ENCODE data around the gene TLK1. TPM values are rescaled to one million over a fixed set of nuclear protein-coding genes. Genes with fewer than 3 reads are reported as not detected.
A peak's percentile ranks its signal among the peaks of the same experiment; 100 is the strongest.
"Not testable (repeated sequence)": the region's sequence is repeated elsewhere in the genome, so short reads cannot be mapped to it uniquely, and the experiment has no call there.

TLK1 gene
- total and polyA plus RNA-seq, 10 of the 15 experiments (the other 5 are each of a cell fraction or from before 2014, with no cell fraction given): 25.1 to 126 (median 57.3) TPM

DNA sequence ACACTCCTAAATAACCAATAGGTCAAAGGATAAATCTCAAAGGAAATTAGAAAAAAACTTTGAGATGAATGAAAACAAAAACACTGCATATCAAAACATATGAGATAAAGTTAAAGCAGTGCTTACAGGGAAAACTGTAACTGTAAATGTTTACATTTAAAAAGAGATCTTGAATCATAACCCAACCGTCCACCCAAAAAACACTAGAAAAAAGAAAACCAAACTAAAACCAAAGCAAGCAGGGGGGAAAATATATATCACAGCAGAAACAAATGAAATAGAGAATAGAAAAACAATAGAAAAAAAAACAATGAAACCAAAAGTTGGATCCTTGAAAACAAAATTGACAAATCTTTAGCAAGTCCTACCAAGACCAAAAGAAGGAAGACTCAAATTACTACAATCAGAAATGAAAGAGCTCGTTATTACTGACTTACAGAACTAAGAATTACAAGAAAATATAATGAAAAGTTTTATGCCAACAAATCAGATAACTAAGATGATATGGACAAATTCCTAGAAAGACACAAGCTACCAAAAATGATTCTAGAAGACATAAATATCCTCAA lies 65.6 kb downstream of the TLK1 start:
- FAIRE-seq: no peak
- no peaks in the 10 kb centered on the region for H3K27me3 ChIP-seq (replicated peaks in 1 of 2; ENCODE audit: control insufficient read depth in 2 of 2, insufficient read depth in 2 of 2, low read length in 1 of 2)
- no peak overlapping the region for H2AFZ ChIP-seq (ENCODE audit: control insufficient read depth, low read depth, low read length)
- no peaks in the 10 kb centered on the region; the same call in 1 of the 2 replicates for H3K4me1 ChIP-seq (ENCODE audit: control insufficient read depth, insufficient read depth, low read length)
- no peak for TF ChIP-seq MYB (IDR thresholded peaks at IDR 0.05; ENCODE audit: borderline replicate concordance, low read depth, low read length)
- TF ChIP-seq MEF2A (IDR thresholded peaks at IDR 0.05; ENCODE audit: insufficient read depth, low read depth, low read length): no peak
- TF ChIP-seq NFYB (IDR thresholded peaks at IDR 0.05; ENCODE audit: insufficient read depth, low read depth, low read length): no peak
- TF ChIP-seq CREB1 (IDR thresholded peaks at IDR 0.05; ENCODE audit: low read depth): no peak
- TF ChIP-seq, protein P1, sequence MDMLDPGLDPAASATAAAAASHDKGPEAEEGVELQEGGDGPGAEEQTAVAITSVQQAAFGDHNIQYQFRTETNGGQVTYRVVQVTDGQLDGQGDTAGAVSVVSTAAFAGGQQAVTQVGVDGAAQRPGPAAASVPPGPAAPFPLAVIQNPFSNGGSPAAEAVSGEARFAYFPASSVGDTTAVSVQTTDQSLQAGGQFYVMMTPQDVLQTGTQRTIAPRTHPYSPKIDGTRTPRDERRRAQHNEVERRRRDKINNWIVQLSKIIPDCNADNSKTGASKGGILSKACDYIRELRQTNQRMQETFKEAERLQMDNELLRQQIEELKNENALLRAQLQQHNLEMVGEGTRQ (IDR thresholded peaks at IDR 0.05; ENCODE audit: borderline replicate concordance, low read depth, low read length): no peak
- no peak for TF ChIP-seq TCF3 (IDR thresholded peaks at IDR 0.05; ENCODE audit: borderline replicate concordance, insufficient read depth, low read depth, low read length)
- no peak for TF ChIP-seq EED (IDR thresholded peaks at IDR 0.05; ENCODE audit: low read depth)
- TF ChIP-seq TARDBP (IDR thresholded peaks at IDR 0.05; ENCODE audit: borderline replicate concordance): no peak
- TF ChIP-seq CBFB (IDR thresholded peaks at IDR 0.05; ENCODE audit: low read depth): no peak
- TF ChIP-seq SMAD5 (IDR thresholded peaks at IDR 0.05; ENCODE audit: low read depth): no peak
- WGBS (ENCODE audit: insufficient coverage, insufficient replicate concordance, low lambda C conversion rate, missing lambda C conversion rate): 2% methylated on average over 2 of the region's 2 CpGs
- intact Hi-C loops (cut with micrococcal nuclease; ENCODE audit: unreplicated experiment): no loop called here
- DNase-seq (ENCODE audit: low read depth, low spot score): peak; percentile 7
- H3K79me2 ChIP-seq (ENCODE audit: control insufficient read depth, insufficient read depth, low read length): peaks cover 95% of the 10 kb centered on the region
- H3K36me3 ChIP-seq (ENCODE audit: control insufficient read depth in 2 of 2, insufficient read depth in 2 of 2, low read length in 1 of 2): peaks cover 1 to 19% of the 10 kb centered on the region in 2 experiments
- SMC1A ChIA-PET (ENCODE audit: uncharacterized antibody, unreplicated experiment): interaction anchor here (0.8 to 1.1 kb wide), 6 partner anchors 9 to 59 kb away, joined by 3 to 11 read pairs (median 4); no protein-coding TSS in a partner anchor
- in situ Hi-C loops (cut with MboI): no loop called here
- 0 out of 2 replicates have a peak overlapping the region, but pooled peaks have one; percentile 4 for H3K27ac ChIP-seq (ENCODE audit: control insufficient read depth, insufficient read depth)
- ATAC-seq: peak; percentile 55
- H3K4me3 ChIP-seq: 0 out of 2 replicates have a peak overlapping the region, but pooled peaks have one; percentile 11
- peaks cover 15% of the 10 kb centered on the region for H3K9me3 ChIP-seq (replicated peaks; ENCODE audit: control insufficient read depth, insufficient read depth, low read length)
- RAD21 ChIA-PET (ENCODE audit: unreplicated experiment): interaction anchor here (1.1 to 1.6 kb wide), 3 partner anchors 16 to 321 kb away, joined by 3 to 4 read pairs (median 3); no protein-coding TSS in a partner anchor
- CTCF ChIA-PET: interaction anchor here (0.9 to 5.3 kb wide), 5 partner anchors 8 to 63 kb away, joined by 3 to 46 read pairs (median 3); no protein-coding TSS in a partner anchor
- POLR2A ChIA-PET: no interaction called here
- H3K9ac ChIP-seq (ENCODE audit: control insufficient read depth, insufficient read depth, low read length): no peak overlapping the region
- BruUV-seq (replicated peaks): no TSS peak
- no peak overlapping the region for H3K4me2 ChIP-seq (ENCODE audit: control insufficient read depth, insufficient read depth)
- H4K20me1 ChIP-seq (ENCODE audit: control insufficient read depth, insufficient read depth): peaks cover 3% of the 10 kb centered on the region

GRCh38 chr2:171091517-171091916 lies 69.2 kb downstream of the TLK1 start:
- FAIRE-seq: not testable (repeated sequence)

More at GRCh38 chr2:171091517-171091916, 69.2 kb downstream of the TLK1 start:
- intact Hi-C loops (cut with micrococcal nuclease; ENCODE audit: unreplicated experiment); H2AFZ ChIP-seq (ENCODE audit: control insufficient read depth, low read depth, low read length); H3K27ac ChIP-seq (ENCODE audit: control insufficient read depth, insufficient read depth); H4K20me1 ChIP-seq (ENCODE audit: control insufficient read depth, insufficient read depth); H3K4me3 ChIP-seq; DNase-seq (ENCODE audit: low read depth, low spot score); H3K4me1 ChIP-seq (ENCODE audit: control insufficient read depth, insufficient read depth, low read length); in situ Hi-C loops (cut with MboI); BruUV-seq (replicated peaks); POLR2A ChIA-PET; H3K27me3 ChIP-seq (replicated peaks in 1 of 2; ENCODE audit: control insufficient read depth in 2 of 2, insufficient read depth in 2 of 2, low read length in 1 of 2); ATAC-seq; H3K4me2 ChIP-seq (ENCODE audit: control insufficient read depth, insufficient read depth); H3K9ac ChIP-seq (ENCODE audit: control insufficient read depth, insufficient read depth, low read length); H3K9me3 ChIP-seq (replicated peaks; ENCODE audit: control insufficient read depth, insufficient read depth, low read length): not testable (repeated sequence)
- ChIA-PET RAD21 (ENCODE audit: unreplicated experiment) (interaction anchor here (1.1 to 2.1 kb wide), 2 partner anchors 18 to 228 kb away, joined by 3 to 4 read pairs; no protein-coding TSS in a partner anchor), CTCF (interaction anchor here (0.7 kb wide), 1 partner anchor 216 kb away, joined by 3 read pairs; no protein-coding TSS in a partner anchor), SMC1A (ENCODE audit: uncharacterized antibody, unreplicated experiment) (interaction anchor here (1.6 kb wide), 1 partner anchor 64 kb away, joined by 5 read pairs; no protein-coding TSS in a partner anchor)
- H3K36me3 ChIP-seq (ENCODE audit: control insufficient read depth in 2 of 2, insufficient read depth in 2 of 2, low read length in 1 of 2): peaks cover 2 to 17% of the 10 kb centered on the region in 2 experiments
- WGBS (ENCODE audit: insufficient coverage, insufficient replicate concordance, low lambda C conversion rate, missing lambda C conversion rate): 96% methylated on average over 11 of the region's 11 CpGs
- H3K79me2 ChIP-seq (ENCODE audit: control insufficient read depth, insufficient read depth, low read length): peaks cover 95% of the 10 kb centered on the region
